ENCODE measurements around the gene CRTC3.

DNA sequence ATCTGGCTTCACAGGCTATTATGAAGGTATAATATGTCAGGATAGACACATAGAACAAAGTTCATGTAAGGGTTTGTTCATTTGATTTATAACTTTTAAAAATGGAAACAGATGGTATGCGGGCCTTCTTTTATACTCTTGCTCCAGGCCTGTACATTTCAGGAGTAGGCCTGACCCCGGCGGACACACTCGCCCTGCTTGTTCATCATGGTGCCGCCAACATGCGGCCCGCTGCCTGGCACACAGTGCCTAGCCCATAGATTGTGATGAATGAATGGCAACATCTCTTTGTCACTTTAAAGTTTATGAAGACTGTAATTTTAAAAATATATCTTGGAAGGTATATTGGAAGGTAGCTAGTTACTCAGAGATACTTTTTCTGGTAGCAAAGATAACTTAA is 95.3 kb downstream of the CRTC3 start:
- TF ChIP-seq POLR2A (IDR thresholded peaks at IDR 0.05; ENCODE audit: extremely low read depth, insufficient read length) (no peak), CTCF (IDR thresholded peaks at IDR 0.05; ENCODE audit: low read depth, low read length) (no peak), MAX (IDR thresholded peaks at IDR 0.05; ENCODE audit: low read depth, low read length) (no peak)

All from NB4 (cell line).